SU-DHL-6 (cell line): ENCODE measurements around the gene TLK2.
A peak's percentile ranks its signal among the peaks of the same experiment; 100 is the strongest.
"Not testable (repeated sequence)": the region's sequence is repeated elsewhere in the genome, so short reads cannot be mapped to it uniquely, and the experiment has no call there.

Experiments used
- H2AFZ ChIP-seq: fragments of 200-600 bp; sonication (generic); 2 replicates; pipeline ENCODE4 v1.6.1; 2014; ENCODE audit warnings: low read depth, mild to moderate bottlenecking, moderate library complexity, mixed read lengths, antibody characterized with exemption, low read length; ENCODE audit not compliant: severe bottlenecking
- H3F3A ChIP-seq: fragments of 200-600 bp; shearing (Covaris generic); 2 replicates; pipeline ENCODE4 v1.6.0; 2016; ENCODE audit warnings: antibody characterized with exemption, mild to moderate bottlenecking; ENCODE audit not compliant: insufficient read depth
- H3K27ac ChIP-seq: fragments of 200-600 bp; sonication (generic); 2 replicates; pipeline ENCODE4 v1.5.1; 2016; ENCODE audit warnings: low read depth, mild to moderate bottlenecking, low read length, moderate library complexity, mixed read lengths
- H3K27me3 ChIP-seq: fragments of 200-600 bp; sonication (generic), shearing (Covaris generic); 2 replicates; pipeline ENCODE4 v1.6.0; 2014; ENCODE audit warnings: mild to moderate bottlenecking, low read length
- H3K36me3 ChIP-seq: fragments of 200-600 bp; sonication (generic); 2 replicates; pipeline ENCODE4 v1.6.1; 2014; ENCODE audit warnings: mild to moderate bottlenecking, low read length, mixed read lengths
- H3K4me2 ChIP-seq: fragments of 300-600, 200-600 bp; shearing (Covaris generic), sonication (generic); 2 replicates; pipeline ENCODE4 v1.6.0; 2014; ENCODE audit warnings: low read length, low read depth, mild to moderate bottlenecking; ENCODE audit not compliant: poor library complexity, severe bottlenecking
- H3K4me3 ChIP-seq: fragments of 200-600 bp; sonication (generic); 2 replicates; pipeline ENCODE4 v1.5.1; 2014; ENCODE audit warnings: antibody characterized with exemption, low read length, mild to moderate bottlenecking, mixed read lengths; ENCODE audit not compliant: insufficient read depth, poor library complexity, severe bottlenecking
- H3K79me2 ChIP-seq: fragments of 200-600 bp; sonication (generic); 2 replicates; pipeline ENCODE4 v1.6.1; 2014; ENCODE audit warnings: mild to moderate bottlenecking, low read length, moderate library complexity; ENCODE audit not compliant: insufficient read depth
- H3K9ac ChIP-seq: fragments of 200-600 bp; sonication (generic); 2 replicates; pipeline ENCODE4 v1.7.0; 2014; ENCODE audit warnings: mild to moderate bottlenecking, low read length
- H3K9me2 ChIP-seq: fragments of 200-600 bp; sonication (generic); replicated peaks from 2 replicates; pipeline ENCODE4 v1.6.1; 2014; ENCODE audit warnings: low read length; ENCODE audit not compliant: insufficient read depth
- H3K9me3 ChIP-seq: fragments of 200-600 bp; sonication (generic); 2 replicates; pipeline ENCODE4 v1.6.1; 2014; ENCODE audit warnings: low read length, mixed read lengths; ENCODE audit not compliant: insufficient read depth
- H4K20me1 ChIP-seq: fragments of 200-600 bp; sonication (generic); 2 replicates; pipeline ENCODE4 v1.6.1; 2014; ENCODE audit warnings: low read depth, mild to moderate bottlenecking, antibody characterized with exemption, low read length, moderate library complexity, mixed read lengths
- TF ChIP-seq, protein P1 (sequence below): fragments of 200-600 bp; sonication (generic); IDR thresholded peaks from one replicate; pipeline ENCODE4 v1.5.1; 2017; ENCODE audit warnings: antibody characterized with exemption, mild to moderate bottlenecking, low read length, moderate library complexity; ENCODE audit not compliant: insufficient read depth, poor library complexity, severe bottlenecking

TLK2 gene

DNA sequence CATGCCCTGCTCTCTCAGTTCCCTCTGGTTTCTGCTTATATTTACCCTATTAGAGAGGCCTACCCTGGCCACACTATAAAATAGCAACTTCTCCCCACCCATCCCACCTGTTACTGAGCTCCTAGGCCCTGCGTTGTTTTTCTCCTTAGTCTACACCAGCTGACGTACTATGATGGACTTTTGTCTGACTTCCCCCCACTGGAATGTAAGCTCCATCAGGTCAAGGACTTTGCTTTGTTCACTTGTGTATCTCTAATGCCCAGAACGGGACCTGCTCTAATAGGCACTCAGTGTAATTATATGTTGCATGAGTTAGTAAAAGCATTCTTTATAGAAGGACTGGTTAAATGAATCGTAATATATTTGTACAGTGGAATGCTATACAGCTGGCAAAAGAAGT is 62.4 kb downstream of the TLK2 start:
- not testable (repeated sequence) for H3F3A ChIP-seq, H2AFZ ChIP-seq, H3K27me3 ChIP-seq, H3K27ac ChIP-seq, H3K36me3 ChIP-seq, H3K4me2 ChIP-seq, H3K9me3 ChIP-seq, H3K9me2 ChIP-seq, H3K9ac ChIP-seq, H4K20me1 ChIP-seq, H3K4me3 ChIP-seq
- peaks cover 15% of the 10 kb centered on the region for H3K79me2 ChIP-seq

DNA sequence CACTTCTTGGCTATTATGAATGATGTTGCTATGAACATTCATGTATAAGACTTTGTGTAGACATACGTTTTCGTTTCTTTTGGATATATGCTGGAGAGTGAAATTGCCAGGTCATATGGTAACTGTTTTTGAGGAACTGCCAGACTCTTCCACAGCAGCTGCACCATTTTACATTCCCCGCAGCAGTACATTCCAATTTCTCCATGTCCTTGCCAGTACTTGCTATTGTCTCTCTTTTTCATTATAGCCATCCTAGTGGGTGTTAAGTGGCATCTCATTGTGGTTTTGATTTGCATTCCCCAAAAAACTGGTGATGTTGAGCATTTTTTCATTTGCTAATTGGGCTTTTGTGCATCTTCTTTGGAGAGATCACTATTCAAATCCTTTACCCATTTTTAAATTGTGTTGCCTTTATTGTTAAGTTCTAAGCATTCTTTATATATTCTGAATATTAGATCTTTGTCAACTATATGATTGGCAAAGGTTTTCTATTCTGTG is 64.7 kb downstream of the TLK2 start:
- not testable (repeated sequence) for H3K27me3 ChIP-seq, H3K9ac ChIP-seq, H3K36me3 ChIP-seq, H3K9me2 ChIP-seq, H2AFZ ChIP-seq, H3F3A ChIP-seq, H3K4me3 ChIP-seq, H4K20me1 ChIP-seq, H3K4me2 ChIP-seq, H3K9me3 ChIP-seq, H3K27ac ChIP-seq
- peaks cover 25% of the 10 kb centered on the region for H3K79me2 ChIP-seq

DNA sequence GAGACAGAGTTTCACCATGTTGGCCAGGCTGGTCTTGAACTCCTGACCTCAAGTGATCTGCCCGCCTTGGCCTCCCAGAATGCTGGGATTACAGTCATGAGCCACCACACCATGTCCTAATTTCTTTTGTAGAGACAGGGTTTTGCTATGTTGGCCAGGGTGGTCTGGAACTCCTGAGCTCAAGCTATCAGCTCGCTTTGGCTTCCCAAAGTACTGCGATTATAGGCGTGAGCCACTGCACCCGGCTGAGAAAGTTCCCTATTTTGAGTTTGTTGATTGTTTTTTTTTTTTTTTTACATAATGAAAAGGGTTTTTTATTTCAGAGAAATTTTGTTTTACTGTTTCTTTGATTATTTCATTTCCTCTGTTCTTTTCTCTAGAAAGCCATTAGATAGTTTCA is 67.4 kb downstream of the TLK2 start:
- peaks cover 27% of the 10 kb centered on the region for H3K79me2 ChIP-seq
- not testable (repeated sequence) for H4K20me1 ChIP-seq, H3K27ac ChIP-seq, H3K9me2 ChIP-seq, H3K9ac ChIP-seq, H3F3A ChIP-seq, H3K4me2 ChIP-seq, H2AFZ ChIP-seq, H3K27me3 ChIP-seq, H3K4me3 ChIP-seq, H3K9me3 ChIP-seq, H3K36me3 ChIP-seq

DNA sequence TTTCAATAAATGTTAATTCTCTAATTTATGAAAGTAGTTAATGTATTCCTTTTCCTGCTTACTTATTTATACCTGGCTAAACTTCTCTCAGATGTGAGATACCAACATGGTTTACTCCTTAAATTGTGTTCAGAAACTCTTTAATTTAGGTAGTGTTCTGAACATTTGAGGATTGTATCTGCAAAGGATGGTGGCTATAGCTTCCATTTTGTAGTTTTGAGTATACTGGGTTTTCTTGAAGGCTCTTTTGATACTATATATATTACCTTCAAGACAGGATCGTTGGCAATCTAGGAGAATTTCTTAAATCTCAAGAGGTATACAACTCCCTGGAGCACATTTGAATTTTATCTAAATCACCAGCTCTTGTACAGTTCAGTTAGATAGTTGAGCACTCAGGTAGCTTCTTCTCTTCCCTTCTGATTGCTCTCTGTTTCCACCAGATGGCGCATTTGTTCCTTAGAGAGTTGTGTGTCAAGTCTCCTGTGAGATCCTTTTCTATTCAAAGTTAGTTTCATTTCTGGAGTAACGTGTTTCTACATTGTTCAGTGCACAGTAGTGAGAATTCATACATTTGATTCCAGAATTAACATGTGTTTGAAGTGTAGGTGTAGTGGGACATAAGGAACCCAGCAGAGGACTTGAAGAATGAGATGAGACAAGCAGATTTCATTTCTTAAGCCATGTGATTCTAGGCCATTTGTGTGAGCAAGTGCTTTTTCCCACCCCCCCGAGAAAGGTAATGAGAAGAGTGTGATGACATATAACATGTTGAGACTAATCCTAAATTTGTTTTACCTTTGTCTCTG is 74.4 kb downstream of the TLK2 start:
- H3K4me2 ChIP-seq, H3K27ac ChIP-seq, H3K4me3 ChIP-seq, H4K20me1 ChIP-seq, H2AFZ ChIP-seq, H3K9ac ChIP-seq, H3K79me2 ChIP-seq, H3K36me3 ChIP-seq, H3K27me3 ChIP-seq, H3K9me2 ChIP-seq, H3F3A ChIP-seq, H3K9me3 ChIP-seq: not testable (repeated sequence)
- TF ChIP-seq, protein P1, sequence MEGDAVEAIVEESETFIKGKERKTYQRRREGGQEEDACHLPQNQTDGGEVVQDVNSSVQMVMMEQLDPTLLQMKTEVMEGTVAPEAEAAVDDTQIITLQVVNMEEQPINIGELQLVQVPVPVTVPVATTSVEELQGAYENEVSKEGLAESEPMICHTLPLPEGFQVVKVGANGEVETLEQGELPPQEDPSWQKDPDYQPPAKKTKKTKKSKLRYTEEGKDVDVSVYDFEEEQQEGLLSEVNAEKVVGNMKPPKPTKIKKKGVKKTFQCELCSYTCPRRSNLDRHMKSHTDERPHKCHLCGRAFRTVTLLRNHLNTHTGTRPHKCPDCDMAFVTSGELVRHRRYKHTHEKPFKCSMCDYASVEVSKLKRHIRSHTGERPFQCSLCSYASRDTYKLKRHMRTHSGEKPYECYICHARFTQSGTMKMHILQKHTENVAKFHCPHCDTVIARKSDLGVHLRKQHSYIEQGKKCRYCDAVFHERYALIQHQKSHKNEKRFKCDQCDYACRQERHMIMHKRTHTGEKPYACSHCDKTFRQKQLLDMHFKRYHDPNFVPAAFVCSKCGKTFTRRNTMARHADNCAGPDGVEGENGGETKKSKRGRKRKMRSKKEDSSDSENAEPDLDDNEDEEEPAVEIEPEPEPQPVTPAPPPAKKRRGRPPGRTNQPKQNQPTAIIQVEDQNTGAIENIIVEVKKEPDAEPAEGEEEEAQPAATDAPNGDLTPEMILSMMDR = peak; percentile 19

DNA sequence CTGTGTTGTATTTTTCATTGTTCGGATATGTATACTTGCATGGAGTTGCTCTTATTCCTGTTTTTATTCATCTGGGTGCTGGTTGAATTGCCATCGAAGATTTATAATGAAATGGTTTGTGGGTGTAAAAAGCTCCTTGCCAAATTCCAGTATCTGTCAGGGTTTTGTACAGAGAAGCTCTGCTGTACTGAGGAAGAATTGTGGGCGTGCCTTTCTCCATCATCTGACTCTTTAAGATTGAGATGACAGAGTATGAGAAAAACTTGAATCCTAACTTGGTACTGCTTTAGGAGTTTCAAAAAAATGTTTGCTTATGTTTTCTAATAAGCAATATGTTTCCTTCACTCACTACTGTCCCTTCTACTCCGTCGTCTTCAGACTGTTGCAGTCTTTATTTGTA is 78.9 kb downstream of the TLK2 start:
- H3K9me2 ChIP-seq, H4K20me1 ChIP-seq, H2AFZ ChIP-seq, H3K79me2 ChIP-seq, H3K9me3 ChIP-seq, H3K4me3 ChIP-seq, H3K4me2 ChIP-seq, H3K27ac ChIP-seq, H3K27me3 ChIP-seq, H3F3A ChIP-seq, H3K9ac ChIP-seq: not testable (repeated sequence)
- H3K36me3 ChIP-seq = peaks cover 12% of the 10 kb centered on the region; the same call in 1 of the 2 replicates

DNA sequence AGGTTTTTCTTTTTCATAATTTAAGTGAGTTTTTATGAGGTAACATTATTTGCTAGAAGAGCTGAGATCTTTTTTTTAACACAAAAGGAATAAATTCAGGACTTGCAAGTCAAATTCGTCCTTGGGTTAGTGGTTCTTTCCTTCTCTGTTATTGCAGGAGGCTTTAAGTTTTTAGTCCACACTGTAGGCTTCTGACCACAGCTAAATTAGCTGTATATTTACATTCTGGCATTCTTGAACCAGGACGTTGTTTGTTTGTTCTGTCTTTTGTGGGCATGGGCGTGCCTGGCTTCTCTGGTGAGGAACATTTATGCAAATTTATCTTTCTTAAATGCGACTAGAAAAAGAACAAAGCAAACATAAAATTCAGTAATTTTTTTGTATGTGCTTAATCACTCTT is 80.3 kb downstream of the TLK2 start:
- not testable (repeated sequence) for H3K4me2 ChIP-seq, H4K20me1 ChIP-seq, H3K9me2 ChIP-seq, H2AFZ ChIP-seq, H3F3A ChIP-seq, H3K4me3 ChIP-seq, H3K27ac ChIP-seq, H3K79me2 ChIP-seq, H3K9ac ChIP-seq, H3K9me3 ChIP-seq, H3K27me3 ChIP-seq
- H3K36me3 ChIP-seq = peaks cover 14% of the 10 kb centered on the region; the same call in 1 of the 2 replicates

DNA sequence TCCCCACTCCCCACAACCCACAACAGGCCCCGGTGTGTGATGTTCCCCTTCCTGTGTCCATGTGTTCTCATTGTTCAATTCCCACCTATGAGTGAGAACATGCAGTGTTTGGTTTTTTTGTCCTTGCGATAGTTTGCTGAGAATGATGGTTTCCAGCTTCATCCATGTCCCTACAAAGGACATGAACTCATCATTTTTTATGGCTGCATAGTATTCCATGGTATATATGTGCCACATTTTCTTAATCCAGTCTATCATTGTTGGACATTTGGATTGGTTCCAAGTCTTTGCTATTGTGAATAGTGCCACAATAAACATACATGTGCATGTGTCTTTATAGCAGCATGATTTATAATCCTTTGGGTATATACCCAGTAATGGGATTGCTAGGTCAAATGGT is 82.3 kb downstream of the TLK2 start:
- H4K20me1 ChIP-seq, H3K4me2 ChIP-seq, H3K9ac ChIP-seq, H3K79me2 ChIP-seq, H2AFZ ChIP-seq, H3K4me3 ChIP-seq, H3K9me3 ChIP-seq, H3F3A ChIP-seq, H3K9me2 ChIP-seq, H3K27ac ChIP-seq, H3K27me3 ChIP-seq: not testable (repeated sequence)
- H3K36me3 ChIP-seq = peaks cover 23% of the 10 kb centered on the region; the same call in 1 of the 2 replicates
